Tibial nerve (tissue), 4 donors: Measurements from ENCODE around the gene SH3D21. TPM values are rescaled to one million over a fixed set of nuclear protein-coding genes. Genes with fewer than 3 reads are reported as not detected.

Source experiments
- DNase-seq, 2 donors: peaks; one replicate each; pipeline ENCODE4 v3.0.0-alpha.2; 2019; ENCODE audit warnings: low spot score in 2 of 2
- H3K27ac ChIP-seq, 4 donors: fragments of 200-600 bp; sonication (generic) in 3 of 4; one replicate each; pipeline ENCODE4 v1.5.1; 2017 to 2019; ENCODE audit warnings: mild to moderate bottlenecking in 1 of 4
- H3K27me3 ChIP-seq, 2 donors: fragments of 200-600 bp; sonication (generic) in 1 of 2; one replicate each; pipeline versions ENCODE4 v1.5.1 to v1.6.0; 2017 to 2019
- H3K36me3 ChIP-seq, 3 donors: fragments of 200-600 bp; sonication (generic); one replicate each; pipeline ENCODE4 v1.5.1; 2018 to 2019
- H3K4me1 ChIP-seq, 4 donors: fragments of 200-600 bp; sonication (generic) in 3 of 4; one replicate each; pipeline ENCODE4 v1.5.1; 2017 to 2019
- H3K4me3 ChIP-seq, 4 donors: fragments of 200-600 bp; sonication (generic) in 3 of 4; one replicate each; pipeline ENCODE4 v1.5.1; 2017 to 2019; ENCODE audit warnings: mild to moderate bottlenecking in 1 of 4, moderate library complexity in 1 of 4
- H3K9me3 ChIP-seq, 4 donors: fragments of 200-600 bp; sonication (generic) in 3 of 4; one replicate each; pipeline ENCODE4 v1.5.1; 2017 to 2019
- CTCF ChIP-seq, 5 experiments: fragments of 200-600 bp in 3 of 5; fragments of 450-650 bp in 2 of 5; sonication (generic) in 3 of 5; IDR thresholded peaks; one replicate each; pipeline ENCODE4 v1.5.1; 2016 to 2019; ENCODE audit warnings: antibody characterized with exemption in 5 of 5, mild to moderate bottlenecking in 3 of 5, moderate library complexity in 2 of 5
- EP300 ChIP-seq, 2 donors: sonication (generic); formaldehyde crosslinking; IDR thresholded peaks; one replicate each; pipeline ENCODE4 v1.6.1; 2017; ENCODE audit warnings: antibody characterized with exemption in 2 of 2, mild to moderate bottlenecking in 1 of 2
- POLR2A ChIP-seq, 2 donors: fragments of 450-650 bp; IDR thresholded peaks; one replicate each; pipeline ENCODE4 v1.6.1; 2017; ENCODE audit warnings: antibody characterized with exemption in 2 of 2, mild to moderate bottlenecking in 2 of 2, moderate library complexity in 2 of 2
- WGBS, 2 donors: methylation state at CpG; one replicate each; pipeline ENCODE4 v1.1.5; 2018; 5-methylcytosine and 5-hydroxymethylcytosine counted together
- total RNA-seq, 4 donors: library from RNA; depleted of rRNA; stranded (reverse); fragments of >200 nt; gene quantifications; one replicate each; pipeline ENCODE4 v1.1.0, GENCODE V29; 2016

SH3D21 gene
- total RNA-seq, 4 donors from 2014 or later, result 1.5 to 4.1 (median 2.4) TPM

- peaks cover 0 to 86% (median 0%) of the 10 kb centered on the region in 3 donors for H3K36me3 ChIP-seq
- WGBS, 2 donors, result 86 to 92% methylated on average over 6 to 7 of the region's 7 CpGs
- no peak for DNase-seq
Observed at GRCh38 chr1:36345353-36345752, 39.2 kb downstream of the SH3D21 start.

GRCh38 chr1:36346741-36347370, 40.7 kb downstream of the SH3D21 start:
- 84 to 86% methylated on average over 7 to 8 of the region's 8 CpGs for WGBS, 2 donors
- H3K27me3 ChIP-seq, result no peaks in the 10 kb centered on the region
- H3K4me1 ChIP-seq, result peaks cover 0 to 38% (median 28%) of the 10 kb centered on the region in 4 donors
- no peak overlapping the region for H3K4me3 ChIP-seq
- H3K27ac ChIP-seq, result no peak overlapping the region
- DNase-seq, result no peak
- H3K9me3 ChIP-seq, result no peaks in the 10 kb centered on the region
- TF ChIP-seq POLR2A (IDR thresholded peaks at IDR 0.05) (no peak), CTCF (IDR thresholded peaks at IDR 0.05) (no peak), EP300 (IDR thresholded peaks at IDR 0.05) (no peak)
- peaks cover 0 to 75% (median 0%) of the 10 kb centered on the region in 3 donors for H3K36me3 ChIP-seq

More at GRCh38 chr1:36345353-36345752, 39.2 kb downstream of the SH3D21 start:
- no peak overlapping the region for H3K27ac ChIP-seq
- no peaks in the 10 kb centered on the region for H3K9me3 ChIP-seq
- TF ChIP-seq EP300 (IDR thresholded peaks at IDR 0.05) (no peak), POLR2A (IDR thresholded peaks at IDR 0.05) (no peak), CTCF (IDR thresholded peaks at IDR 0.05) (no peak)
- peaks cover 0 to 22% (median 14%) of the 10 kb centered on the region in 4 donors for H3K4me1 ChIP-seq
- H3K27me3 ChIP-seq, result no peaks in the 10 kb centered on the region
- H3K4me3 ChIP-seq, result no peak overlapping the region

GRCh38 chr1:36349241-36349671, 43.1 kb downstream of the SH3D21 start:
- Histone ChIP-seq H3K27ac (peak overlapping the region in 3 of 4 donors; percentile 65 to 90 (median 84)), H3K36me3 (peaks cover 0 to 64% (median 5%) of the 10 kb centered on the region in 3 donors), H3K27me3 (no peaks in the 10 kb centered on the region), H3K4me1 (peaks cover 0 to 46% (median 36%) of the 10 kb centered on the region in 4 donors), H3K4me3 (no peak overlapping the region), H3K9me3 (no peaks in the 10 kb centered on the region)
- no peak for DNase-seq
- no peak for TF ChIP-seq POLR2A (IDR thresholded peaks at IDR 0.05)
- TF ChIP-seq EP300 (IDR thresholded peaks at IDR 0.05), result no peak
- TF ChIP-seq CTCF (IDR thresholded peaks at IDR 0.05), result no peak
- 64 to 66% methylated on average over 7 of the region's 7 CpGs for WGBS, 2 donors

- WGBS, 2 donors, result 49 to 57% methylated on average over 5 to 11 of the region's 16 CpGs
- Histone ChIP-seq H3K27ac (peak overlapping the region; percentile 46 to 90 (median 74)), H3K9me3 (no peaks in the 10 kb centered on the region), H3K4me3 (no peak overlapping the region), H3K4me1 (peaks cover 0 to 46% (median 36%) of the 10 kb centered on the region in 4 donors), H3K27me3 (no peaks in the 10 kb centered on the region), H3K36me3 (peaks cover 2 to 64% (median 11%) of the 10 kb centered on the region in 3 donors)
- TF ChIP-seq EP300 (IDR thresholded peaks at IDR 0.05) (no peak), CTCF (IDR thresholded peaks at IDR 0.05) (no peak), POLR2A (IDR thresholded peaks at IDR 0.05) (no peak)
- no peak for DNase-seq
Observed at GRCh38 chr1:36349839-36350238, 43.7 kb downstream of the SH3D21 start.

- peaks cover 2 to 63% (median 11%) of the 10 kb centered on the region in 3 donors for H3K36me3 ChIP-seq
- H3K4me1 ChIP-seq, result peaks cover 0 to 46% (median 36%) of the 10 kb centered on the region in 4 donors
- H3K9me3 ChIP-seq, result no peaks in the 10 kb centered on the region
- DNase-seq, result no peak
- TF ChIP-seq POLR2A (IDR thresholded peaks at IDR 0.05), result no peak
- TF ChIP-seq CTCF (IDR thresholded peaks at IDR 0.05), result no peak
- TF ChIP-seq EP300 (IDR thresholded peaks at IDR 0.05), result peak in 1 of 2 donors; percentile 46
- peak overlapping the region; percentile 46 to 90 (median 74) for H3K27ac ChIP-seq
- no peaks in the 10 kb centered on the region for H3K27me3 ChIP-seq
- WGBS, 2 donors, result 35 to 39% methylated on average over 13 of the region's 13 CpGs
- no peak overlapping the region for H3K4me3 ChIP-seq
Observed at GRCh38 chr1:36350659-36351226, 44.6 kb downstream of the SH3D21 start.
